Inflammatory macrophage treated with lipopolysaccharide for 4 hours (primary cell): Measurements from ENCODE around the gene SLC39A11.

Source experiments
- DNase-seq: peaks from one replicate; pipeline ENCODE4 v3.0.0-alpha.2; 2020

Gene SLC39A11

DNA sequence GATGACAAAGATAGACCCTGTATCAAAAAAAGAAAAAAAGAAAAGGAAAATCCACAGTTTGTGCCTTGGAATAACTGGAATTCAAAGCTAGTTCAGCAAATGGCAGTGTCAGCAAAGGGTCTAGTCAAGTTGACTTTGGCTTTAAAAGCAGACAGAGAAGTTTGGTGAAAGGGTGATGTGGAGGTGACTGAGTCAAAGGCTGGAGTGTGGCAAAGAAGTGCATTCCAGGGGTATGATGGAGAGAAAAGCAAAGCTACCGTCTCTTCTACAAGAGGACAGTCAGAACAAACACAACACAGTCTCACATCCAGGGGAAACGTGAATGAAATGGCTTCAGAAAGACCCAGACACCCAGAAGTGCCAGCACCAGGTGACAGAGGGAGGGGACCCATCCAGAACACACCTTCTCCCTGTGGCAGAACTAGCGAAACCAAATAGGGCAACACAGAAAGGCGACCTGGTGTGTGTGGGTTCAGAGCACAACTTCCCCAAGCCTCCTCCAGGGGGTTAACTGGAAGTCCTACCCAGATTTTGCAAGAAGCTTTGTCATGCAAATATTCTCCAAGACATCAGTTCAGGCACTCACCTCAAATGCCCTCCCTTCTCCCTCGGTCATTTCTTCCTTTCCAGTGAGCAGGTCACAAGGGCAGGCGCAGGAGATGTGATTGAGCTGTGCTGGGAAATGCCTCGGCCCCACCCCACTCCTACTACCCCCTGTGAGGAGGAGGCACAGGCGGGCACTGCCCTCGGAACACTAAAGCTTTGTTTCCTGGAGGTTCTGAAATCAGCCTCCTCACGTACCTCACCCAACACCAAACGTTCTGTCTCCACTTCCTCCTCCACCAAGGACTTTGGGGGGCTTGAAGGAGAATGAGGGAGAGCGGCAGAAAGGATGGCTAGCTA, 489.7 kb downstream of the SLC39A11 start:
- peak; percentile 58 for DNase-seq

DNA sequence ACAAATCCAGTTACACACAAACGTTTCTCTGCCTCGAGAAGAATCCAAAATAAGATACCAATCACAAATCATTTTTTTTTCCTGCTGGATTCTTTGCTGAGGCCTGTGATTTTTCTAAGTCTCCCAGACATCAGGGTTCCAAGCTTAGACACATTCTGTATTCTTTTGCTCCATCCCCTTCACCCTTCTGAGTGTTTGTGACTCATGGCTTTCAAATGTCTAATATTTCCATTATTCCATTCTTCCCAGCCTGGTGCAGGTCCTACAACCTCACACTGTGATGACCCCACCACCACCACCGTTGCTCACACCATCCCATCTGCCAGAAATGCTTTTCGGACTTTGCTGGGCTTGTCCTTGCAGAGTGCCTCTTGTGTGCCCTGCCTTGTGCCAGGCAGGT, 491.6 kb downstream of the SLC39A11 start:
- no peak for DNase-seq

DNA sequence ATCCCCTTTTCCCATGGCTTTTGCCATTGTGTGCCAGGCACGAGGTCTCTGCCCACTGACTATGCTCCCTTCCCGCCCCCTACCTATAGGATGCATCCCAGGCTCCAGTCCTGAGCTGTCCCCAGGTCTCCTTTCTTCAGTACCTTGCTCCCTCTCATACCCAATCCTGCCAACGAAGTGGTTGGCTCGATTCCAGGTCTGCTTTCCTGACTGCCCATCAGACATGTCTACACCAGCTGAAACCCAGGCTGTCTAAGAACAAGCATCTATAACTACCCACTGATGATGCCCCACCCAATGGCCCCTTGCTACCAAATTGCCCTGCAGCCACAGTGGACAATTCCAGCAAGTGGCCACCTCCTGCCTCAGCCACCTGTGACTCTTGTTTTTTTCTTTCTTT, 492.6 kb downstream of the SLC39A11 start:
- no peak for DNase-seq

DNA sequence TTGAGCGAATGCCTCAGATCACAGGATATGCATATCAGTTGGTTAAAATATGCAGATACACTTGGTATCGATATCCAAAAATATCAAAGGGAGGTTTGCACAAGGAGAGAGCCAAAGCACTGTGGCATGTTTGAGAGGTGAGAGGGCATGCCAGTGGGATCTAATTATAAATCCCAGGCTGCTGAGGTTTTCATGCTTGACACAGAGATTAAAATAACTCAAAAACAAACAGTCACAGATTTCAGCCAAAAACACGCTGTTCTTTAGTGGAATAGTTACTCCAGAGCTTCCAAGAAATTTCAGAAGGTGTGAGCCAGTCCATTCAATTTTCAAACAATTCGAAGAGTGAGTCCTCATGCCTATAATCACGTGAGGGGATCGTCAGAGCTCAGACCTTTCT, 493.8 kb downstream of the SLC39A11 start:
- no peak for DNase-seq

DNA sequence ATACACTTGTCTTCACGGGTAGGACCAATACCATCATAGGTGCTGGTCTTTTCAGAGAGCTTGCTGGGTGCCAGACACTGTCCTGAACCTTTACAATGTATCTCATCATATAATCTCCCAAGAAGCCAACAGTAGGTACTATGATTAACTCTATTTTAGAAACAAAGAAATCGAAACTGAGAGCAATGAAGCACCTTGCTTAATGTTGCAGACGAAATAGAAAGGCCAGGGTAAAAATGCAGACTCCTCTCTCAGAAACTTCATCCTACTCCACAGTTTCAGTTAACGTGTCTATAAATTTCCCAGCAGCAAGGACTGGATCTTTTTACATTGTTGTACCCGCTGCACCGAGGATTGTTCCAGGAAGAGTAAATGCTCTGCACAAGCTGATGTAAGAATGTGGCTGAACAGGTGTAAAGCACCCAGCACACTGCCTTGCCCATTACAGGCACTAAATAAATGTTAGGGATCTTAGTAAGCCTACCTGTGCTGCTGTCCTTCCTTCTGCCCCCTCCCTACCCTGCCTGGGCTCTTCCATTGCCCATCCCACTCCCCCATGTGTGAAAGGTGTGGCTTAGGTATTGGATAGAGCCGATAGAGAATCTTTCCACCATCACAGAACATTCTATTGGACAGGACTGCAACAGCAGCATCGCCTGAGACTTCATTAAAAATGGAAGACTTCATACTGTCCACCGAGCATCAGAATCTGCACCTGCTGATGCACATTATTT, 495.0 kb downstream of the SLC39A11 start:
- DNase-seq: no peak
